Stimulated activated naive CD4-positive, alpha-beta T cell treated with Interleukin-2 at 50 U/mL for 16 hours (primary cell): ENCODE results near the gene ANXA5.

Experiments used
- DNase-seq: peaks from one replicate; lab custom pipeline; 2025; lab: John Stamatoyannopoulos, UW

ANXA5 gene

DNA sequence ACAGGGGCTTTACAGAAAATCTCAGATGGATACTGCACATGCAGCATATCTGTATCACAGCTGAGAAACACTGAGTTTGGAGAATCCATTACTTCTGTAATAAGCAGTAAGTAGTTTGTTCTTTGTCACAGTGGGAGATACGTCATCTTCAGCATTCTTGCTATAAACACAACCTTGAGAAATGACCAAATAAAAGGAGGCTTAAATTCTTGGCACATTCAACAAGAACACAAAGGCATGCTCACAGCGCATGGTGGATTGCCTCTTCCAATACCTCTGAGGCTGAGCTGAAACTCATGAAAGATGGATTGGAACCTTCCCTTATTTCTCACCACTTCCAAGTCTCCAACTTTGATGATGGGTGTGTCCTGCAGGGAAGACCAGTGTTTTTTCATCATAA, 54.5 kb downstream of the ANXA5 start:
- DNase-seq = no peak

- DNase-seq = no peak
These were observed 63.1 kb downstream of the ANXA5 start for GRCh38 chr4:121633653-121634052.

- no peak for DNase-seq
These were observed 64.1 kb downstream of the ANXA5 start for GRCh38 chr4:121632636-121633035.
